ENCODE data around the gene ST14. TPM values are rescaled to one million over a fixed set of nuclear protein-coding genes. Genes with fewer than 3 reads are reported as not detected.

ST14 gene
- total RNA-seq, 1 donor, result under 0.01 TPM

- Histone ChIP-seq H4K20me1 (ENCODE audit: insufficient read depth, low read length) (no peaks in the 10 kb centered on the region), H3K79me2 (ENCODE audit: insufficient read depth, low read length) (no peaks in the 10 kb centered on the region), H3K36me3 (ENCODE audit: insufficient read depth, low read length) (no peaks in the 10 kb centered on the region), H3K4me2 (ENCODE audit: insufficient read depth, low read length) (no peak overlapping the region), H3K27me3 (ENCODE audit: insufficient read depth, low read length) (peaks cover 51% of the 10 kb centered on the region), H3K9me3 (ENCODE audit: low read depth, low read length) (no peaks in the 10 kb centered on the region), H2AFZ (ENCODE audit: low read length) (no peak overlapping the region), H3K4me1 (ENCODE audit: insufficient read depth, low read length) (no peaks in the 10 kb centered on the region), H3K27ac (ENCODE audit: low read depth, low read length) (no peak overlapping the region), H3K4me3 (ENCODE audit: insufficient read depth, low read length) (no peak overlapping the region)
- TF ChIP-seq, protein P1, sequence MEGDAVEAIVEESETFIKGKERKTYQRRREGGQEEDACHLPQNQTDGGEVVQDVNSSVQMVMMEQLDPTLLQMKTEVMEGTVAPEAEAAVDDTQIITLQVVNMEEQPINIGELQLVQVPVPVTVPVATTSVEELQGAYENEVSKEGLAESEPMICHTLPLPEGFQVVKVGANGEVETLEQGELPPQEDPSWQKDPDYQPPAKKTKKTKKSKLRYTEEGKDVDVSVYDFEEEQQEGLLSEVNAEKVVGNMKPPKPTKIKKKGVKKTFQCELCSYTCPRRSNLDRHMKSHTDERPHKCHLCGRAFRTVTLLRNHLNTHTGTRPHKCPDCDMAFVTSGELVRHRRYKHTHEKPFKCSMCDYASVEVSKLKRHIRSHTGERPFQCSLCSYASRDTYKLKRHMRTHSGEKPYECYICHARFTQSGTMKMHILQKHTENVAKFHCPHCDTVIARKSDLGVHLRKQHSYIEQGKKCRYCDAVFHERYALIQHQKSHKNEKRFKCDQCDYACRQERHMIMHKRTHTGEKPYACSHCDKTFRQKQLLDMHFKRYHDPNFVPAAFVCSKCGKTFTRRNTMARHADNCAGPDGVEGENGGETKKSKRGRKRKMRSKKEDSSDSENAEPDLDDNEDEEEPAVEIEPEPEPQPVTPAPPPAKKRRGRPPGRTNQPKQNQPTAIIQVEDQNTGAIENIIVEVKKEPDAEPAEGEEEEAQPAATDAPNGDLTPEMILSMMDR (IDR thresholded peaks at IDR 0.05; ENCODE audit: extremely low read depth, low read depth, low read length), result no peak
- DNase-seq (ENCODE audit: insufficient read length, low spot score, missing footprints), result peak; percentile 23
Measured at GRCh38 chr11:130216591-130217132, 57.1 kb downstream of the ST14 start.

DNA sequence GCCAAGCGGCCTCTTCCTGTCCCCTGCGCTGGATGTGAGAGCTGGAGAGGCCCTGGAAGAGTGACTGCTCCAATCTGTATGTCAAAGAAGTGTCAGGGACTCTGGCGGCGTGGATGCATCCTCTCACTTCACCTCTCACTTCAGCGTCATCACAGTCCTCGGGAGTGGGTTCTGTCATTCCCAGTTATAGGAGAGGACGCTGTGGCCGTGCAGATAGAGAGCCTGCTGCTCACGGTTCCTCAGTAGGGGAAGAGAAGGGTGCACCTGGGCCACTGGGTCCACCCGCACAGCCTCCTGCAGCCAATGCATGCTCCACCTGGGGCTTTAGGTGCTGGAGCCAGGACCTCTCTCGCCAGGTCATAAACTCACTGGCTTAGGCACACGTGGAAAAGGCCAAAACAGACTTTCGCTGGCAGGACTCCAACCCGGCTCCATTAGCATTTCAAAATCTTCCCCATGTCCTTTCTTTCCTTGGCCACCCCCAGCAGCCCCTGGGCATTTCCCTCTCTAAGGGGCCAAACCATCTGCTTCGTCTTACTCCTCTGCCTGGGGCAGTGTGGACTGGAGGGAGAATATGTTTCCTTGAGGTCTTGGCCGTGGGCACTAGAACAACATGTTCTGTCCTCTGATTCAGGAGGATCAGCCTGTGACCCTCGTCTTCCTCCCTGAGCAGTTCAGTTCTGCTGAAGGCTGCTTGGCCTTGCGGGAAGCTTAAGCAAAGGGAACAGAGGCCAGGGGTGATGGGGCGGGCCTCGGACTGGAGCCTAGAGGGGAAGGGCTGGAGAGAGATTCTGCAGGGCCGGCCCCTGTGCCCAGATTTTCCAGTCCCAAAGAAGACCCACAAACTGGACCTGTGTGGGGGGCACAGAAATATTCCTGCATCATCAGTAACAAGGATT lies 57.8 kb downstream of the ST14 start:
- DNase-seq (ENCODE audit: insufficient read length, low spot score, missing footprints), result peak; percentile 65
- Histone ChIP-seq H3K36me3 (ENCODE audit: insufficient read depth, low read length) (no peaks in the 10 kb centered on the region), H2AFZ (ENCODE audit: low read length) (no peak overlapping the region), H3K27me3 (ENCODE audit: insufficient read depth, low read length) (peaks cover 44% of the 10 kb centered on the region), H3K4me2 (ENCODE audit: insufficient read depth, low read length) (no peak overlapping the region), H3K79me2 (ENCODE audit: insufficient read depth, low read length) (no peaks in the 10 kb centered on the region), H3K27ac (ENCODE audit: low read depth, low read length) (no peak overlapping the region), H3K4me1 (ENCODE audit: insufficient read depth, low read length) (no peaks in the 10 kb centered on the region), H3K4me3 (ENCODE audit: insufficient read depth, low read length) (no peak overlapping the region), H3K9me3 (ENCODE audit: low read depth, low read length) (no peaks in the 10 kb centered on the region), H4K20me1 (ENCODE audit: insufficient read depth, low read length) (no peaks in the 10 kb centered on the region)
- TF ChIP-seq, protein P1 (IDR thresholded peaks at IDR 0.05; ENCODE audit: extremely low read depth, low read depth, low read length), result no peak

DNA sequence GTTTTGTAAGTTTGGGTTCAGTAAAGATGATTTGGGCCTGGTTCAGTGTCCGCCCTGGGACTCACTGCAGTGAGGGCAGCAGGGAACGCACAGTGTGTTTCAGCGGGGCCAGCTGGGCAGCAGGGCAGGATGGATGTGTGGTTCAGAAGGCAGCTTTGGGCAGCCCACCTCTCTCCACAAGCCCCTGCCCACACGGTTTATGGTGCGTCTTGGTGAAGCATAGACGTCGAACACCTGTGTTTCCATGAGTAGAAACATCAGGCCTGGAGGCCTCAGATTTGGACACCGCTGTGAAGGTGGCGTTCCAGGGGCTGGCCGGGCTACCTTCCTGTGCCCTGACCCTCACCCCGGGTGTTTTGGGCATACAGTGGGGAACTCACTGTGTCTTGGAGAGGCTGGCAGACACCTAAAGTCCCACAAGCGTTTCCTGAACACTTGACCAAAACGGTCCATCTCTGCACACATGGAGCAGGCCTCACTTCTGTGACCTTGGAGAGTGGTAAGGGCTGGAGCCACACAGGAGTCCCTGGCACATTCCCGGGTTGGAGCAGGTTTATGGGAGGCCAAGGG lies 59.0 kb downstream of the ST14 start:
- no peak for DNase-seq (ENCODE audit: insufficient read length, low spot score, missing footprints)
- no peak overlapping the region for H3K4me3 ChIP-seq (ENCODE audit: insufficient read depth, low read length)
- TF ChIP-seq, protein P1 (IDR thresholded peaks at IDR 0.05; ENCODE audit: extremely low read depth, low read depth, low read length), result no peak
- no peaks in the 10 kb centered on the region for H3K36me3 ChIP-seq (ENCODE audit: insufficient read depth, low read length)
- H3K27me3 ChIP-seq (ENCODE audit: insufficient read depth, low read length), result peaks cover 39% of the 10 kb centered on the region
- no peaks in the 10 kb centered on the region for H4K20me1 ChIP-seq (ENCODE audit: insufficient read depth, low read length)
- no peaks in the 10 kb centered on the region for H3K4me1 ChIP-seq (ENCODE audit: insufficient read depth, low read length)
- H3K27ac ChIP-seq (ENCODE audit: low read depth, low read length), result no peak overlapping the region
- no peaks in the 10 kb centered on the region for H3K9me3 ChIP-seq (ENCODE audit: low read depth, low read length)
- no peak overlapping the region for H2AFZ ChIP-seq (ENCODE audit: low read length)
- H3K4me2 ChIP-seq (ENCODE audit: insufficient read depth, low read length), result no peak overlapping the region
- H3K79me2 ChIP-seq (ENCODE audit: insufficient read depth, low read length), result no peaks in the 10 kb centered on the region

- Histone ChIP-seq H2AFZ (ENCODE audit: low read length) (no peak overlapping the region), H3K27ac (ENCODE audit: low read depth, low read length) (no peak overlapping the region), H3K9me3 (ENCODE audit: low read depth, low read length) (no peaks in the 10 kb centered on the region), H3K36me3 (ENCODE audit: insufficient read depth, low read length) (no peaks in the 10 kb centered on the region), H4K20me1 (ENCODE audit: insufficient read depth, low read length) (no peaks in the 10 kb centered on the region), H3K4me2 (ENCODE audit: insufficient read depth, low read length) (no peak overlapping the region), H3K4me1 (ENCODE audit: insufficient read depth, low read length) (no peaks in the 10 kb centered on the region), H3K4me3 (ENCODE audit: insufficient read depth, low read length) (no peak overlapping the region), H3K79me2 (ENCODE audit: insufficient read depth, low read length) (no peaks in the 10 kb centered on the region), H3K27me3 (ENCODE audit: insufficient read depth, low read length) (peaks cover 38% of the 10 kb centered on the region)
- TF ChIP-seq, protein P1 (IDR thresholded peaks at IDR 0.05; ENCODE audit: extremely low read depth, low read depth, low read length), result no peak
- no peak for DNase-seq (ENCODE audit: insufficient read length, low spot score, missing footprints)
Measured at GRCh38 chr11:130219148-130219547, 59.6 kb downstream of the ST14 start.
